M059J (cell line): ENCODE results near the gene SMPD4. TPM values are rescaled to one million over a fixed set of nuclear protein-coding genes. Genes with fewer than 3 reads are reported as not detected.
A peak's percentile ranks its signal among the peaks of the same experiment; 100 is the strongest.
"Not testable (repeated sequence)": the region's sequence is repeated elsewhere in the genome, so short reads cannot be mapped to it uniquely, and the experiment has no call there.

ENCODE experiments used
- DNase-seq: peaks from one replicate; pipeline ENCODE4 v3.0.0-alpha.2; 2012; ENCODE audit warnings: low read depth
- total RNA-seq: library from RNA; depleted of rRNA; stranded (reverse); fragments of >200 nt; shearing (Covaris generic); gene quantifications from 2 replicates; pipeline ENCODE4 v1.2.3, GENCODE V29; 2014

The SMPD4 gene
- total RNA-seq, 1 experiment from 2014 or later: 35.0 TPM

DNA sequence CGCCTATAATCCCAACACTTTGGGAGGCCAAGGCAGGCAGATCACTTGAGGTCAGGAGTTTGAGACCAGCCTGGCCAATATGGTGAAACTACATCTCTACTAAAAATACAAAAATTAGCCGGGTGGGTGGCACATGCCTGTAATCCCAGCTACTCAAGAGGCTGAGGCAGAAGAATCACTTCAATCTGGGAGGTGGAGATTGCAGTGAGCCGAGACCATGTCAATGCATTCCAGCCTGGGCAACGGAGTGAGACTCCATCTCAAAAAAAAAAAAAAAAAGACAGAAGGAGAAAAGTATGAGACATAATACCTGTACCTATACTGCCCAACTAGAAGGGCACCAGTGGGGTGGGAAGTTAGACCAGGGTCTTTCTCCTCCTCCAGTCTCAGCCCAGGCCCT lies 22.0 kb downstream of the SMPD4 start:
- not testable (repeated sequence) for DNase-seq

DNA sequence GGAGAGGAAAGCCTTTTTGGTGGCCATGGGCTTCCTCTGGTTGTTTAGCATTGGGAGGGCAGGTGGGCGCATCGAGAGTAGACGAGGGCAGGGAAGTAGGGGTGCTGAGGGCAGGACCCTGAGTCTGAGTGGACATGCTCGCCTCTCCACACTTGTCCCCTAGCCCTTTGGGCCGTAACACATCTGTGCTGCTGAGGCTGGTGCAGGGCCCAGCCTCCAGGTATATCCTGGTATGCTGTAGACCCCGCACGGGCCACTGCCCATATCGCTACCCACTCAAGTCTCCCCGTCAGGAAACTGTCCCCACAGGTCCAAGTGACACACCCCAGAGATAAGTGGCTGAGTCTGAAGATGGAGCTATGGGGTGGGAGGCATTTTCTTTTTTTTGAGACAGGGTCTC lies 22.8 kb downstream of the SMPD4 start:
- DNase-seq: no peak

DNA sequence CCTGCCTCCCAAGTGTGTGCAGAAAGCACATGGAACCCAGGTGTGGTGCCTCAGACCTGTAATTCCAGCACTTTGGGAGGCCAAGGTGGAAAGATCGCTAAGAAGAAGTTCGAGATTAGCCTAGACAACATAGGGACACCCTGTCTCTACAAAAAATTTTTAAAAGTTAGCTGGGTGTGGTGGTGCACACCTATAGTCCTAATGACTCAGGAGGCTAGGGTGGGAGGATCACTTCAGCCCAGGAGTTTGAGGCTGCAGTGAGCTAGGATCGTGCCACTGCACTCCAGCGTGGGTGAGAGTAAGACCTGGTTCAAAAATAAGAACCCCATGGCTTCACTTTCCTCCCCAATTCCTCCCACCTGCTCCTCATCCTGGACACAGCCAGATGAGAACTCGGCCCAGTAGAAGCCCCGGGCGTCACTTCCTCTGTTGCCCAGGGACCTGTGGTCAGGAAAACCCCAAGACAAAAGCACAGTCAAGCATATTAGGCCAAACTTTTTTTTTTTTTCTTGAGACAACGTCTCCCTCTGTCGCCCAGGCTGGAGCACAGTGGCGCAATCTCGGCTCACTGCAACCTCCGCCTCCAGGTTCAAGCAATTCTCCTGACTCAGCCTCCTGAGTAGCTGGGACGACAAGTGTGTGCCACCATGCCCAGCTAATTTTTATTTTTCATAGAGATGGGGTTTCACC lies 23.4 kb downstream of the SMPD4 start:
- not testable (repeated sequence) for DNase-seq

DNA sequence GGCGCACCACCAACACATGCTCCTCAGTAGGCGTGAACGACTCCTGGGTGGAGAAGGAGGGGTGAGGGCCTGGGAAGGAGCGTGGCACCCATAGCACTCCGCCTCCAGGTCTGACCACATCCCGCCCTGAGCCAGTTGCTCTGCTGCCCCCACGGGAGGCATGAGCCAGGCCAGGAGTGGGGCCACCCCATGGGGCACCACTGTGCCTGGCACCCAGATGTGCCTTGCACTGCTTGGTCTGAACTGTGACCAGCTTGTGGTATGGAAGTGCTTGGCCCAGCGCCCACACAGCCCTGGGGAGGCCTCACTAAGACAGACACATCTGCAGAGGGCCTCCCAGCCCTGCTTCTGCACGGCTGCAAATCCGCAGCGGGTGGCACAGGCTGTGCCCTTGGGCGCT lies 24.0 kb downstream of the SMPD4 start:
- peak; percentile 1 for DNase-seq

DNA sequence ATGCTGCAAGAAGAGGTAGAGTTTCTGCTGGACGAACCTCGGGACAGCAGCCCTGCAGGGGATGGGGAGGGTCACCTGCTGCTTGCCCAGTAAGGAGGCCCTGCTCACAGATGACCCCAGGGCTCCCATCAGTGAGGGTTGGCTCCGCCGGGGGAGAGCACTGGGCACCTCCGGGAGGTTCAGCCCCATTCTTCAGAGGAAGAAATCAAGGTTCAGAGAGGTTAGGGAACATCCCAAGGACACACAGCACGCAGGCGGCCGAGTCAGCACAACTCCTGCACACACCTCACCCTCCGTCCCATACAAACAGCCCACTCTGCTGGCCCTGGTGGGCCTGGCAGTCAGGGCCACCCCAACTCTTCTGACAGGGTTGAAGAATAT lies 24.8 kb downstream of the SMPD4 start:
- DNase-seq: no peak

DNA sequence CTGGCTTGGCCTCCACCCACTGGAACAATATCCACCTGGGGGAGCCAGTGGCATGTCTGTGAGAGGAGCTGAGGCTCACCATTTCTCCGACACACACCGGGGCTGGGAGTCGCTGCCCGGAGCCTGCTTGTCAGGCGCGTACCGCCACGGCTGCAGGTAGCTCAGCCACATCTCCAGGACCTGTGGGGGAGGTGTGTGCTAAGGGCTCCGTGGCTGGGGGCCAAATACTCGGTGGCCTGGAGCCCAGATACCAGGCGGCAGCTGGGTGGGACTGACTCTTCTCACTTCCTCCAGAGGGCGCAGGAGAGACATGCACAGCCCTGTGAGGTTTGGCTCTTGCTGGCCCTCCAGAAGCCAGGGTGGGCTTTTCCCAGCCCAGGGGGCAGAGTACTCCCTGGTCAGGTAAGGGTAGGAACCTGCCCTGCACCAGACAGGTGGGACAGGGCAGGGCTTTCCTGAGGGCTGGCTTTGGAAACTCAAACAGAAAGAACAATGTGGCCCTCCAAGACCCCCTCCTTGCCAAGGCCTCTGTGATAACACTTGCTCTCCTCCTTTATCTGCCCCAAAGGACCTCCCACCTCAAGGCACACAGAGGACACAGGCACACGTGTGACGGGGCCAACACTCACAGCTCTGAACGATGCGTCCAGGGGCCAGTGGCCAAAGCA lies 25.3 kb downstream of the SMPD4 start:
- DNase-seq: peak; percentile 34

DNA sequence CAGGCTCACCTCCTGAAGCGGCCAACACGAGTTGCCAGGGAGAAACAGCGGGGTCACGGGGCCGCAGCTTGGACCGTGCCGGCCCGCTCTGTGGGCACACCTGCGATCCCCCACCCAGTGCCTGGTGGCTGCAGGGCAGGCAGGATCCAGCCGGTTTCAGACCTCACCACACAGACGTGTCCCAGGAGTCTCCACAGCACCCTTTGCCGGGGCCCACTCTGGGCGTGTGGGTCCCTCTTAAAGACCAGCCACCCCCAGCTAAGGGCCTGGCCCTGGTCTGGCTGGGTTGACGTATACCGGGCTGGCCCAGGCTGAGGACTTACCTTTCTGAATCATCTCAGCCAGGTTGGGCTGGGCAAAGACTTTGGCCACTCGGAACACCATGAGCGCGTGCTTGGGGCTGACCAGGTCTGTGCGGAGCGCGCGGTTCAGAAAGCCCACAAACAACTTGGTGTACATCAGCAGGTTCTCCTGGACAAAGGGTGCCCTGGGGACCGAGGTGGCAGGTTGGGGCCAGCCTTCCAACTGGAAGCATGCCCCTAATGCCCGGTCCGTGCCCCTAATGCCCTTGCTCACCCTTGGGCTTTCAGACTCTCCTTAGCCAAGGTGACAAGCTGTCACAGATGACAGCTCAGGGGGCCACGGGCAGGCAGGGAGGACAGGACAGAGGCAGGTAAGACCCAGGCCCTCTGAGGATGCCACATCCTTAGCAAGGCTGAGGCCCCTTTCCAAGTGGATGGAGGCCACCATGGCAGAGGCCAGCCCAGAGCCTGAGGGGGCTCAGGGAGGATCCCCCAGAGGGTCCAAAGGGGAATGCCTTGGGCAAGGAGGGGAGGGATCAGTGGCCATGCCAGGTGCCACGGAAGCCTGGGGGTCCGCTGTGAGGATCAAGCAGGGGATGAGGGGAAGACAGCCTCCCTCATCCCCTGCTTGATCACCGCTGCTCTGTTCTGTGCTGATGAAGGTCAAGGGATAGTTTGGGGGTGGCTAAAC lies 26.3 kb downstream of the SMPD4 start:
- no peak for DNase-seq

DNA sequence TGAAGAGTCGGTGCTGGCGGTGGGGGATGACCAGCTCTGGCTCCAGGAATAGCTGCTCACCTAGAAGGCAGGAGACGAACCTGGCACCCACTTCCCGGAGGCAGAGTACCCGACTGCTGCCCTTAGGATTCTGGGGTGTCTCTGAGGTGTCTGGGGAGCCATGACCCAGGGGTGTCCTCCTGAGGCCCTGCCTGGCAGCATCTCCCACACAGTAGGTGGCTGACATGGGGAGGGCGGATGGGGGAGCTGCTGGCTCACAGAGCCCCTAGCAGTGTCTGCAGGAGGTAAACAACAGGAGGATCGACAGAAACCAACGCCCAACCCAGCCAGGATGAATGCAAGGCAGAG lies 27.0 kb downstream of the SMPD4 start:
- not testable (repeated sequence) for DNase-seq

DNA sequence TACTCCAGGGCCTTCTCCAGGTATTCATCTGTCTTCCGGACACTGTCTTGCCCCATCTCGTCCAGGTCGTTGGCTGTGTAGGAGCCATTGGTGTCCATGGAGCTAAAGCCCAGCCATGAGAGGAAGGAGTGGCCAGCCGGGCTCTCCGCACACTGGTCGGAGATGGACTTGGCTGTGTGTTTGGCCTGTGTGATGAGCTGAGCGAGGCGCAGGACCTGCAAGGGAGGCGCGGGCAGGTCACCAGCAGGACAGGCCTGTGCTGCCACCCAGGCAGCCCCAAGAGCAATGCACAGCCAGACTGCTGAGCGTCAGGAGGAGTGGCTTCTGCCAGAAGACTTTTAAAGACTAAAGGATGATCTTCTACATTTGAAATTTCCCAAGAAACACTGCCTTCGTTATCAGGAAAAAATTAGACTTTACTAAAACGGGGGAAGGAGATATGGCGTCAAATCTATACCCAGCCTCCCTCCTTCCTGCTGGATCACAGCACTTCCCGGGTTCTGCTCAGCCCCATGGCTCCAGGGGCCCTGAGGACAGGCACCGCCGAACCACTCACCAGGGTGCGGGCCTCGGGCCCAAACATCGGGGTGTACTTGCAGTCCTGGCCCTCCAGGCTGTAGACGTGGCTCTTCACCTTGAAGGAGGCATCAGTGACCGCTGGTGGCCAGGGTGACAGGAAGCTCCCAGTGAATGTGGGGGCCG lies 27.5 kb downstream of the SMPD4 start:
- not testable (repeated sequence) for DNase-seq

DNA sequence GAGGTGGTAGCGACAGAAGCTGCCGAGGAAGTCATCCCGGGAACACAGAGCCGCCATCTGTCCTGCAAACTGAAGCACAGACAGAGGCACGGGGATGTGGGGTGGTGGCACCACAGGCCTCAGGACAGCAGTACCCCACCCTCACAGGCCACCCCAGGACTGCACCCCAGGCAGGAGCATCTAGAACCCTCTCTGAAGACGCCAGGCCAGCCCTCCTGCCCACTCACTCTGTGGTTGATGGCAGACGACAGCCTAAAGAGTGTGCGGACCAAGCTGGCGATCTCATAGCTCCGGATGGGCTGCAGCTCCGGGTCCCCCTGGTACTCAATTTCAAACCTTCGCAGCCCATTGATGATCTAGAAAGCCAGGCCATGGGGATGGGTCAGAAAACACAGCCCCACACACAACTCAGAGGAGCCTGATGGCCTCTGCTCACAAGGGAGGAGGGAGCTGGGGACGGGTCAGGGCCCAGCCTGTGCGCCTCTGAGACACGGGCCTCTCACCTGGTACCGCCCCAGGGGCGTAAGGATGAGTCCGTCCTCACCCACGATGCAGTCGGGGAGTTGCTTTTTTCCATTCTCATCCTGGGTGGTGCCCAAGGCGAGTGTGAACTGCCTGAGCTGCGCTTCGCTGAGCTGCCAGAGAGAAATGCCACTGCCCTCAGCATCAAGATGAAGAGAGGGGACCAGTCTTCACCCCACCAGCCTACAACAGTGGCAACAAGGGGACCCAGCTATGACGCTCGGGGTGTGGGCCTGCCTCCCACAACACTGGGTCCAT lies 28.4 kb downstream of the SMPD4 start:
- DNase-seq: no peak

DNA sequence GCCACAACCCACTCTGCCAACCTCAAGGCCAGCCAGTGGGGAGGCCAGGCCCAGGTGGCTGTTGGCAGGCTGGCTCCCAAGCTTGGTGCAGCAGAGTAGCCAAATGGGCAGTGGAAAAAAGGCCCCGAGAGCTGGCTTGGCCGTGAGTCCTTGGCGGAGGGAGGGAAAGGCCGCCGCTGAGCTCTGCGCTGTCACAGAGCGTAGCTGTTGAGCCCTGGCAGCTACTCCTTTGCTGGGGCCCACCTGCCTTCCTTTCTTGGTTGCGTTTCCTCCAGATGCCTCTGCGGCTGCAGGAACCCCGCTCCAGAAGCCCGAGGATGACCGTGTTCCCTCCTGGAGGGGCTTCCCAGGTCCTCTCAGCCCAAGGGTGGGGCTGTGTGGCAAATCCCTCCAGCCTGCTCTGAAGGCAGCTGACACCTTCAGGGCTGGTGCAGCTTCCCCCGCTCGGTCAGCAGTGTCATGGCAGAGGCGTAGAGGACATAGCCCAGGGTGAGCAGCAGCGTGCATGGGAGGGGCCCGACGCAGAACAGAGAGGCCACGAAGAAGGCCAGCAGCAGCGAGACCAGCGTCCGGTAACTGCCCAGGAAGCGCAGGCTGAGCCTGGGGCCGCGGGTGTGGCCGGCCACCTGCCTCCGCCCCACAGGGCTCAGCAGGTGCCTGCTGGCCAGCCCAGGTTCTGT lies 29.1 kb downstream of the SMPD4 start:
- not testable (repeated sequence) for DNase-seq

DNA sequence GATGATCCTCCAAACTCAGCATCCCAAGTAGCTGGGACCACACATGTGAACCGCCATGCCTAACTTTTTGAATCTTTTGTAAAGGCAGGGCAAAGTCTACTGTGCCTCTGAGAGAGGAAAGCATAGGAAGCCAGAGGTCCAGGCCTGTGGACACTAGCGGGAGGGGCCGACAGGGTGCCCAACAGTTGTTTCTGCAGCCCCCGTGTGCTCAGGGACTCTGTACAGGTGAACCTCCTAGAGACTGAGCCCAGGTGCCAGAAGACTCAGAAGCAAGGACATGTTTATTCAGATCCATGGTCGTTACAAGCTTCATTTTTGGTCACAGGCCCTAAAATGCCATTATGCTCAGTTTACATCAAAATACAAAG lies 30.3 kb downstream of the SMPD4 start:
- DNase-seq: not testable (repeated sequence)

DNA sequence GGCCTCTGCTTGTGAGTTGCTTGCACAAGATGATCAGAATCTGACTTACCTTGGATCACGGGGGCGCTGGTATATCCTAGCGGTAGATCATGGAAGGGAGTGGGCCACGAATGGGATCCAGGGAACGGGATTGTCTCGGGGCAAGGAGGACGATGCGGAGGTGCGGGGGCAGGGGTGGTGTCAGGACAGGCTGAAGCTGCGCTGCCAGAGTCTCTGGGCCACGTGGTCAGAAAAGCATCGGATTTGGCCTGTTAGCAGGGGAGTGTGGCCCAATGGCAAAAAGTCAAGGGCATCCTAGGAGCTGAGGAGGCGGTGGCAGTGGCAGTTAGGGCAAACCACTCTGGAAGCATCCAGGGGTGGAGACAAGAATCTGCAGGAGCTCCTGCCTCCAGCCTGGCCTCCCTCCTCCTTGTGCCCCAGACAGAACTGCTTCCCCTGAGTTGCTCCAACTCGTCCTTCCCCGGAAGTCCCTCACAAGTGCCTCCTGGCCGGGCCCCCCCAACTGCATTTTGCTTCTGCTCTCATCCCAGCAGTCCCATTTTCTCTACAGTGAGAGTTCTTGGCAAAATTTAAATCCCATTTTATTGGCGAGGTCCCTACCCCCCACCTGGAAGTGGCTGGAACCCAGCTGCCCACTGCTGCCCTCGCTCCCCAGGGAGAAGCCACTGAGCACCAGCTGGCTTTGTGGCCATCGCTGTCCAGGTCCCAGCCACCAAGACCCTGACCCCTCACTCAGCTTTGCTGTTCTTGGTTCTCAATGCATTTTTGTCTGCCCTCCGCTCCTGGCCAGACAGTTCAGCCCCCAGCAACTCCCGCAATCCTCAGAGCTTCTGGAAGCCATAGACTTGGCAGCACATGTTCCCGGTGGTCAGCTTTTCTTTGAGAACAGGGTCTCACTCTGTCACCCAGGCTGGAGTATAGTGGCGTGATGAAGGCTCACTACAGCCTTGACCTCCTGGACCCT lies 30.9 kb downstream of the SMPD4 start:
- no peak for DNase-seq

DNA sequence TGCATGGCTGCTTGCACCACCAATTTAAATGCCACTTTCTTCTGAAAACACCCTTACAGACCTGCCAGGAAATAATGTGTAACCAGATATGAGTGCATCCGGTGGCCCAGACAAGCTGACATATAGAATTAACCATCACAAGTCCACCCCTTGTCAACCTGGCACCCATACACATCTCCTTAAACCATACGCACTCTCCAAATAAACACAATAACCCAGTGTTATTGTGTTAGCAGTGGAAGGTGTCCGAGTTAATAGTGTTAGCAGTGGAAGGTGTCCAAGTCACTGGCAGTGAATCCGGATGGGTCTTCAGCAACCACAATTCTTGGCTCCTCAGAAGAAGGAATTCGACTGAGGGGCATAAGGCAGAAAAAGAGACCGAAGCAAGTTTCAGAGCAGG lies 32.9 kb downstream of the SMPD4 start:
- DNase-seq: not testable (repeated sequence)

DNA sequence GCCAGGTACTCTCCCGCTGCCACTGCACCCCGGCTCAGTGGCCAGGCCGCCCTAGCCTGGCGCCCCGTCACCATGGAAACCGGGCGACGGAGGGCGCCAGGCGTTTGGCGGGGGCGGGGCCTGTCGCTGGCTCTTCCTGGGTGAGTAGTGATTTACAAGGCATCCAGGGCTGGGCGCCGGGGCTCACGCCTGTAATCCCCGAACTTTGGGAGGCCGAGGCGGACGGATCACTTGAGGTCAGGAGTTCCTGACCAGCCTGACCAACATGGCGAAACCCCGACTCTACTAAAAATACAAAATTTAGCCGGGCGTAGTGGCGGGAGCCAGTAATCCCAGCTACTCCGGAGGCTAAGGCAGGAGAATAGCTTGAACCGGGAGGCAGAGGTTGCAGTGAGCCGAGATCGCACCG lies 36.4 kb downstream of the SMPD4 start, which contains the start of gene CCDC74B:
TSS of gene CCDC74B (minus strand) at position 107 of the 409 bp plus-strand sequence. CDS start 116 bp downstream, outside the sequence.
- DNase-seq: peak; percentile 60

DNA sequence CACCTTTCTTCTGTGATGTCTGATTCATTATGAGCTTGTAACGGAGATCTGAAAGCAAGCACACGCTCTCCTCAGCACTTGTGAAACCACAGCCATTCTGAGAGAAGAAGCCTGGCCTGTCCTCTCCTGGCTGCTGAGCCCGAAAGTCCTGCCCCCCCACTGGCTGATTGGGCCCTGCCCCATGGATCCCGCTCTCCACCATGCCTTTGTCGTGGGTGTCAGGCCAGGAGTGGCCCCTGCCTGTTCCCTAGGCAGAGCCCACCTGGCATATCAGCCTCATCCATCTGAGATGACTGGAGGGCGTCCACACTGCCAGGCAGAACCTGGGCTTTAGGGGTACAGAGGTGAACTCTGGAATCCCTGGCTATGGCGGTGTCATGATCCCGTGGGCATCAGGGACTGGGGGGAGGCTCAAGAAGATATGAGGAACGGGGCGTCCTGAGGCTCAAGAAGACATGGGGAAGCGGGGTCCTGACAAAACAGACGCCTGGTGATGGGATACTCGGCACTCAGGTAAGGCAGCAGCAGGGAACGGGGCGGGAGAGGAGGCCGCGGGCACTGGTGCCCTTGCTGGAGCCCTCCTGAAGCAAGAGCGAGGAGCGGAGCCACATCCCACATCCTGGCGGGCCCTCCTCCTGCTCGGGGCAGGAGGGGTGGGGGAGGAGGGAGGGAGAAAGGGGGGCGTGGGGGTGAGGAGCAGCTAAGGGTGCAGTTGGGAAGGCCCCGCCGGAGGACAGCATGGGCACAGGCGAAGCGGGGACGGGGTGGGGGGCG lies 37.9 kb downstream of the SMPD4 start:
- DNase-seq: not testable (repeated sequence)

DNA sequence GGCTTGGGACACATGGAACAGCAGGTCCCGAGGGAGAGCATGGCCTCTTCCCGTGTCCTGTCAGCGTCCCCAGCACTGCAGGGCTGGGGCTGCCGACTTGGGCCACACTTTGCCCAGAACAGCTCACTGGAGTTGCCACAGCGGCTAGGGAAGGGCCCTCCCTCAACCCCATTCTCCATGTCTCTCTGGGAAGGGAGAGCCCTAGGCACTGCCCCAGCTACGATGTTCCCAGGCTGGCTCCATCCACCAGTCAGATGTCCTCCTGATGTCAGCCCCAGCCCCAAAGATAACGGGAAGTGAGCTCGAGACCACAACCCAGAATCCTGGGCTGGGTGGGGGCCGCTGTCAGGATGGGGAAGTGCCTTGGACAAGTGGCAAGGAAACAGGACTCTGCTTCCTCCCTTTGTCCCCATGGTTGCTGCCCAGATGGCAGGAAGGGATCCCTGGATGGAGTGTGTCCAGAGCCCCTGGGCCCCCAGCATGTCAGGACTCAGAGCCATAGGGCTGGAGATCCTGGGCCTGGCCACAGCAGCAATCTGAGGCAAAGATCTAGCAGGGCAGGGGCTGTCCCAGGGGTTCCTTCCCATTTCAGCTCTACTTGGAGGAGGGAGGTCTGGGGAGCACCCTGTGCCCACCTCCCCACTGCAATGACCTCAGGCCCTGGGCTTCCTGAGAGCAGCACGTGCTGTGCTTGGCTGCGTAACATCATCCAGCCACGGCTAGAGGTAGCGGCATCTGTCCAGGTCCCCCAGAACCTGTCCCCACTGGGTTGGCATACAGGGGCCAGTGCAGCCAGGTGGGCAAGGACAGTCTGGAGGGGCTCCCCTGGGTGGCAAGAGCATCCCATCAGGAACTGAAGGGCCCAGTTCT lies 38.8 kb downstream of the SMPD4 start:
- DNase-seq: not testable (repeated sequence)
